K562 (cell line): Measurements from ENCODE around the gene SRPK3. TPM values are rescaled to one million over a fixed set of nuclear protein-coding genes. Genes with fewer than 3 reads are reported as not detected.

Source experiments
- ATAC-seq: fragments of 200-7000 bp; cut with Tn5 transposase; 3 replicates; pipeline ENCODE4 v1.9.1; 2020; ENCODE audit warnings: moderate library complexity
- BruUV-seq: library from RNA; stranded (reverse); fragments of 400-500 nt; replicated peaks from 2 replicates; lab custom pipeline; 2021; lab: Mats Ljungman, UMichigan
- CTCF ChIA-PET: fragments of 300-600 bp; formaldehyde crosslinking; extraction: SDS; loops from one replicate; lab custom pipeline; 2021; ENCODE audit warnings: low intra/inter-chr PET ratio; lab: Yijun Ruan, JAX
- POLR2A ChIA-PET: fragments of 300-600, 350-650 bp; sonication (Branson Sonifier 250); formaldehyde crosslinking; extraction: SDS; loops from one replicate; lab custom pipeline; 2021; ENCODE audit warnings: antibody characterized with exemption, inconsistent platforms; lab: Yijun Ruan, JAX
- DNase-seq, 4 experiments: peaks; one replicate each; pipeline versions ENCODE4 v3.0.0 to v3.0.0-alpha.2; 2011 to 2018; ENCODE audit warnings: low spot score in 3 of 4, mixed read lengths in 3 of 4; ENCODE audit errors: extremely low read depth in 1 of 4
- FAIRE-seq: peaks from 2 replicates; lab custom pipeline; 2011; peaks lifted over from hg19 to GRCh38; lab: Jason Lieb, UNC
- H2AFZ ChIP-seq: 2 replicates; pipeline ENCODE4 v1.6.0; 2011; ENCODE audit warnings: low read depth, low read length, control low read depth, inconsistent platforms
- H3K27ac ChIP-seq: fragments of 200-600 bp; 3 replicates; pipeline ENCODE4 v1.8.0; 2011; ENCODE audit warnings: low read depth, mild to moderate bottlenecking, control low read depth, inconsistent platforms, low read length, moderate library complexity, mixed read lengths; ENCODE audit errors: extremely low read depth
- H3K27me3 ChIP-seq, 2 experiments: fragments of 300-600 bp in 1 of 2; 2 replicates in 1 of 2; 3 replicates in 1 of 2; pipeline versions ENCODE4 v1.6.0 to v1.8.0; 2011; ENCODE audit warnings: inconsistent platforms in 2 of 2, low read length in 2 of 2, mild to moderate bottlenecking in 1 of 2, mixed read lengths in 1 of 2, moderate library complexity in 1 of 2; ENCODE audit not compliant: control insufficient read depth in 2 of 2, insufficient read depth in 2 of 2
- H3K36me3 ChIP-seq: fragments of 300-600 bp; 3 replicates; pipeline ENCODE4 v1.8.0; 2011; ENCODE audit warnings: mild to moderate bottlenecking, low read length, inconsistent platforms; ENCODE audit not compliant: control insufficient read depth, insufficient read depth
- H3K4me1 ChIP-seq, 2 experiments: fragments of 200-600 bp in 1 of 2; replicated peaks in 1 of 2; 2 replicates in 1 of 2; 3 replicates in 1 of 2; pipeline versions ENCODE4 v1.5.1 to v1.8.0; 2011; ENCODE audit warnings: inconsistent platforms in 2 of 2, low read length in 2 of 2, mild to moderate bottlenecking in 1 of 2, mixed read lengths in 1 of 2, moderate library complexity in 1 of 2; ENCODE audit not compliant: control insufficient read depth in 2 of 2, insufficient read depth in 2 of 2
- H3K4me2 ChIP-seq: 2 replicates; pipeline ENCODE4 v1.6.1; 2011; ENCODE audit warnings: low read length, control low read depth, inconsistent platforms, mixed read lengths; ENCODE audit not compliant: insufficient read depth
- H3K4me3 ChIP-seq: fragments of 200-600 bp; sonication (generic), shearing (Covaris generic); 2 replicates; pipeline ENCODE4 v1.5.1; 2016; ENCODE audit warnings: control low read depth, inconsistent platforms
- H3K79me2 ChIP-seq: fragments of 200-600 bp; 3 replicates; pipeline ENCODE4 v1.8.0; 2011; ENCODE audit warnings: low read length, inconsistent platforms; ENCODE audit not compliant: control insufficient read depth, insufficient read depth
- H3K9ac ChIP-seq, 2 experiments: 2 replicates each; pipeline versions ENCODE4 v1.6.0 to v1.6.1; 2011; ENCODE audit warnings: low read depth in 2 of 2, low read length in 2 of 2, control low read depth in 1 of 2, inconsistent platforms in 1 of 2, mild to moderate bottlenecking in 1 of 2, mixed read lengths in 1 of 2; ENCODE audit not compliant: insufficient read depth in 1 of 2
- H3K9me1 ChIP-seq: one replicate; pipeline ENCODE4 v1.6.0; 2011; ENCODE audit warnings: inconsistent platforms, mild to moderate bottlenecking, low read length, moderate library complexity; ENCODE audit not compliant: control insufficient read depth, insufficient read depth
- H3K9me3 ChIP-seq: replicated peaks from 2 replicates; pipeline ENCODE4 v1.5.1; 2011; ENCODE audit warnings: low read depth, low read length, inconsistent platforms; ENCODE audit not compliant: control insufficient read depth, insufficient read depth
- H4K20me1 ChIP-seq: replicated peaks from 2 replicates; pipeline ENCODE4 v1.6.1; 2011; ENCODE audit warnings: low read length, inconsistent platforms, mixed read lengths; ENCODE audit not compliant: control insufficient read depth, insufficient read depth
- NBN ChIP-seq: fragments of 450-650 bp; IDR thresholded peaks from 2 replicates; pipeline ENCODE4 v1.6.1; 2016; ENCODE audit warnings: low read depth, mild to moderate bottlenecking
- U2AF1 ChIP-seq: fragments of 200-400 bp; formaldehyde crosslinking; optimal IDR thresholded peaks from 2 replicates; pipeline ENCODE3; 2017; ENCODE audit warnings: mild to moderate bottlenecking, low read depth, low read length, moderate library complexity
- WGBS: fragments of 100-300 bp; shearing (Covaris generic); methylation state at CpG from one replicate; pipeline ENCODE4 v1.1.6; 2016; ENCODE audit warnings: low coverage, mixed read lengths; ENCODE audit not compliant: insufficient coverage; ENCODE audit errors: missing lambda C conversion rate; 5-methylcytosine and 5-hydroxymethylcytosine counted together
- in situ Hi-C: fragments of 300-500 bp; cut with MboI; formaldehyde crosslinking; loops from 4 replicates; pipeline ENCODE4 v1.15.0; 2018; ENCODE audit warnings: inconsistent platforms, mixed read lengths
- intact Hi-C: fragments of 100-400 bp; cut with micrococcal nuclease; formaldehyde crosslinking; loops from 2 replicates; pipeline ENCODE4 v1.14.2; 2022
- polyA plus RNA-seq, 8 experiments: library from polyadenylated mRNA; depleted of rRNA in 4 of 8; stranded (reverse) in 5 of 8; unstranded in 3 of 8; fragments of >200 nt; fragmentation: Nextera tagmentation in 2 of 8; fragmentation: Illumina TruSeq in 1 of 8; extraction: Ambion mirVana in 2 of 8; extraction: Trizol in 1 of 8; gene quantifications; 2 replicates each; pipeline versions ENCODE4 v1.2.1 to v1.2.3, GENCODE V29; 2011 to 2014; ENCODE audit warnings: inconsistent platforms in 1 of 8, missing spikeins in 1 of 8
- total RNA-seq, 7 experiments: library from RNA; depleted of rRNA in 6 of 7; stranded (reverse); fragments of >200 nt in 6 of 7; fragmentation: Illumina TruSeq in 2 of 7; extraction: Trizol in 2 of 7; gene quantifications; 2 replicates each; pipeline versions ENCODE4 v1.2.1 to v1.2.3, GENCODE V29; 2011 to 2021; ENCODE audit warnings: low replicate concordance in 1 of 7
- TF ChIP-seq, protein P1 (sequence below): fragments of 250-450 bp; sonication (Bioruptor Pico); IDR thresholded peaks from 2 replicates; pipeline ENCODE4 v1.4.0; 2020; ENCODE audit warnings: mild to moderate bottlenecking, moderate library complexity, borderline replicate concordance
- TF ChIP-seq, protein P2 (sequence below): fragments of 250-450 bp; sonication (Bioruptor Pico); IDR thresholded peaks from 2 replicates; pipeline ENCODE4 v1.5.1; 2021; ENCODE audit warnings: mild to moderate bottlenecking
- TF ChIP-seq, protein P3 (sequence below): sonication (generic); formaldehyde crosslinking; IDR thresholded peaks from 2 replicates; pipeline ENCODE4 v1.8.1; 2023; ENCODE audit warnings: mild to moderate bottlenecking, missing genetic modification reagents

Gene SRPK3
- total and polyA plus RNA-seq, 9 of the 15 experiments (the other 6 are each of a cell fraction or from before 2014, with no cell fraction given): 0.01 to 0.09 (median 0.04) TPM; not detected in 2

DNA sequence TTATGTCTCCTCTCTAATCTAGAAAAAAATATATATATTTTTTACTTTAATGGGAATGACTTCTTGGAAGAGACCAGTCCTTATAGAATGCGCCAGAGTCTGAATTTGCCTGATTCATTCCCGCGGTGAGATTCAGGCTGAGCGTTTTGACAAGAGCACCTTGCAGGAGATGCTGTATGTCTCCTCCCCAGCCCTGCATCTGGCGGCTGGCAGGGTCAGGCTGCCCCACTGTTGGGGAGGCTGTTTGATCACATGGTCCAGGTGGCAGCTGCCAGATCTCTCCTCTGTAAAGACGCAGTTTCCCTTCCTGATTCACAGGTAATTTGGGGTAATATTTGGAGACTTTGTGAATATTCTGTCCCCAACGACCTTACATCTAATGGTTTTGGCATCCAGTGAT lies 39.8 kb downstream of the SRPK3 start:
- no TSS peak for BruUV-seq
- TF ChIP-seq, protein P1, sequence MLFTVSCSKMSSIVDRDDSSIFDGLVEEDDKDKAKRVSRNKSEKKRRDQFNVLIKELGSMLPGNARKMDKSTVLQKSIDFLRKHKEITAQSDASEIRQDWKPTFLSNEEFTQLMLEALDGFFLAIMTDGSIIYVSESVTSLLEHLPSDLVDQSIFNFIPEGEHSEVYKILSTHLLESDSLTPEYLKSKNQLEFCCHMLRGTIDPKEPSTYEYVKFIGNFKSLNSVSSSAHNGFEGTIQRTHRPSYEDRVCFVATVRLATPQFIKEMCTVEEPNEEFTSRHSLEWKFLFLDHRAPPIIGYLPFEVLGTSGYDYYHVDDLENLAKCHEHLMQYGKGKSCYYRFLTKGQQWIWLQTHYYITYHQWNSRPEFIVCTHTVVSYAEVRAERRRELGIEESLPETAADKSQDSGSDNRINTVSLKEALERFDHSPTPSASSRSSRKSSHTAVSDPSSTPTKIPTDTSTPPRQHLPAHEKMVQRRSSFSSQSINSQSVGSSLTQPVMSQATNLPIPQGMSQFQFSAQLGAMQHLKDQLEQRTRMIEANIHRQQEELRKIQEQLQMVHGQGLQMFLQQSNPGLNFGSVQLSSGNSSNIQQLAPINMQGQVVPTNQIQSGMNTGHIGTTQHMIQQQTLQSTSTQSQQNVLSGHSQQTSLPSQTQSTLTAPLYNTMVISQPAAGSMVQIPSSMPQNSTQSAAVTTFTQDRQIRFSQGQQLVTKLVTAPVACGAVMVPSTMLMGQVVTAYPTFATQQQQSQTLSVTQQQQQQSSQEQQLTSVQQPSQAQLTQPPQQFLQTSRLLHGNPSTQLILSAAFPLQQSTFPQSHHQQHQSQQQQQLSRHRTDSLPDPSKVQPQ (CRISPR knock-in tag): no peak
- TF ChIP-seq, protein P2, sequence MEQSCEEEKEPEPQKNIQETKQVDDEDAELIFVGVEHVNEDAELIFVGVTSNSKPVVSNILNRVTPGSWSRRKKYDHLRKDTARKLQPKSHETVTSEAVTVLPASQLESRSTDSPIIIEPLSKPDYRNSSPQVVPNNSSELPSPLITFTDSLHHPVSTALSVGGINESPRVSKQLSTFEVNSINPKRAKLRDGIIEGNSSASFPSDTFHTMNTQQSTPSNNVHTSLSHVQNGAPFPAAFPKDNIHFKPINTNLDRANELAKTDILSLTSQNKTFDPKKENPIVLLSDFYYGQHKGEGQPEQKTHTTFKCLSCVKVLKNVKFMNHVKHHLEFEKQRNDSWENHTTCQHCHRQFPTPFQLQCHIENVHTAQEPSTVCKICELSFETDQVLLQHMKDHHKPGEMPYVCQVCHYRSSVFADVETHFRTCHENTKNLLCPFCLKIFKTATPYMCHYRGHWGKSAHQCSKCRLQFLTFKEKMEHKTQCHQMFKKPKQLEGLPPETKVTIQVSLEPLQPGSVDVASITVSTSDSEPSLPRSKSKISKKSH (CRISPR knock-in tag): no peak
- TF ChIP-seq U2AF1 (no peak), NBN (no peak)
- TF ChIP-seq, protein P3, sequence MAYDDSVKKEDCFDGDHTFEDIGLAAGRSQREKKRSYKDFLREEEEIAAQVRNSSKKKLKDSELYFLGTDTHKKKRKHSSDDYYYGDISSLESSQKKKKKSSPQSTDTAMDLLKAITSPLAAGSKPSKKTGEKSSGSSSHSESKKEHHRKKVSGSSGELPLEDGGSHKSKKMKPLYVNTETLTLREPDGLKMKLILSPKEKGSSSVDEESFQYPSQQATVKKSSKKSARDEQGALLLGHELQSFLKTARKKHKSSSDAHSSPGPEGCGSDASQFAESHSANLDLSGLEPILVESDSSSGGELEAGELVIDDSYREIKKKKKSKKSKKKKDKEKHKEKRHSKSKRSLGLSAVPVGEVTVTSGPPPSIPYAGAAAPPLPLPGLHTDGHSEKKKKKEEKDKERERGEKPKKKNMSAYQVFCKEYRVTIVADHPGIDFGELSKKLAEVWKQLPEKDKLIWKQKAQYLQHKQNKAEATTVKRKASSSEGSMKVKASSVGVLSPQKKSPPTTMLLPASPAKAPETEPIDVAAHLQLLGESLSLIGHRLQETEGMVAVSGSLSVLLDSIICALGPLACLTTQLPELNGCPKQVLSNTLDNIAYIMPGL (CRISPR knock-in tag): no peak
- in situ Hi-C loops (no loop called here), intact Hi-C loops (no loop called here)
- H4K20me1 ChIP-seq: no peaks in the 10 kb centered on the region; the same call in 1 of the 2 replicates
- DNase-seq: no peak
- ChIA-PET POLR2A (no interaction called here), CTCF (no interaction called here)
- H3K36me3 ChIP-seq: no peaks in the 10 kb centered on the region
- H3K27me3 ChIP-seq: peaks cover 10 to 20% of the 10 kb centered on the region in 2 experiments; a peak in 3 of 5 replicates
- no peaks in the 10 kb centered on the region for H3K9me3 ChIP-seq
- no peak for ATAC-seq
- no peak overlapping the region for H3K4me3 ChIP-seq
- FAIRE-seq: no peak
- H2AFZ ChIP-seq: no peak overlapping the region
- no peak overlapping the region for H3K9ac ChIP-seq
- H3K27ac ChIP-seq: no peak overlapping the region
- WGBS: 10% methylated on average over 7 of the region's 7 CpGs
- H3K4me1 ChIP-seq: peaks cover 5 to 18% of the 10 kb centered on the region in 2 experiments; a peak in 4 of 5 replicates
- no peaks in the 10 kb centered on the region for H3K9me1 ChIP-seq
- no peak overlapping the region for H3K4me2 ChIP-seq
- no peaks in the 10 kb centered on the region for H3K79me2 ChIP-seq
